ENCODE data around the gene MRC2. TPM values are rescaled to one million over a fixed set of nuclear protein-coding genes. Genes with fewer than 3 reads are reported as not detected.
"Not testable (repeated sequence)": the region's sequence is repeated elsewhere in the genome, so short reads cannot be mapped to it uniquely, and the experiment has no call there.

Gene MRC2
- total RNA-seq, 2 experiments from 2014 or later: 0.61 to 4.7 TPM

- DNase-seq; H3K27me3 Mint-ChIP-seq; H3K27ac Mint-ChIP-seq; H3K36me3 Mint-ChIP-seq; H3K9me3 Mint-ChIP-seq (ENCODE audit: low read depth); ATAC-seq; H3K4me1 Mint-ChIP-seq; H3K4me3 Mint-ChIP-seq: not testable (repeated sequence)
- CTCF ChIA-PET: interaction anchor here (2.3 kb wide), 1 partner anchor 19 kb away, joined by 8 read pairs; no protein-coding TSS in a partner anchor
Measured at GRCh38 chr17:62691589-62691915, 64.1 kb downstream of the MRC2 start.

DNA sequence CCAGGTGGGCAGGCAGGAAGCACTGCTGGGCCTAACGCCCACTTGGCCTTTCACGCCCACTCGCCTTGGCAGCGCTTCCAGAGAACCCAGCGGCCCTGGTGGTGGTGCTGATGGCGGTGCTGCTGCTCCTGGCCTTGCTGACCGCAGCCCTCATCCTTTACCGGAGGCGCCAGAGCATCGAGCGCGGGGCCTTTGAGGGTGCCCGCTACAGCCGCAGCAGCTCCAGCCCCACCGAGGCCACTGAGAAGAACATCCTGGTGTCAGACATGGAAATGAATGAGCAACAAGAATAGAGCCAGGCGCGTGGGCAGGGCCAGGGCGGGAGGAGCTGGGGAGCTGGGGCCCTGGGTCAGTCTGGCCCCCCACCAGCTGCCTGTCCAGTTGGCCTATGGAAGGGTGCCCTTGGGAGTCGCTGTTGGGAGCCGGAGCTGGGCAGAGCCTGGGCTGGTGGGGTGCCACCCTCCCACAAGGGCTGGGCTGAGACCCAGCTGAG is 64.7 kb downstream of the MRC2 start:
- H3K4me1 Mint-ChIP-seq: no peaks in the 10 kb centered on the region
- no peak overlapping the region for H3K27ac Mint-ChIP-seq
- CTCF ChIA-PET: interaction anchor here (2.3 kb wide), 1 partner anchor 20 kb away, joined by 8 read pairs; no protein-coding TSS in a partner anchor
- peaks cover 2% of the 10 kb centered on the region for H3K27me3 Mint-ChIP-seq
- H3K36me3 Mint-ChIP-seq: no peaks in the 10 kb centered on the region
- no peaks in the 10 kb centered on the region for H3K9me3 Mint-ChIP-seq (ENCODE audit: low read depth)
- no peak for DNase-seq
- ATAC-seq: no peak
- H3K4me3 Mint-ChIP-seq: no peak overlapping the region

DNA sequence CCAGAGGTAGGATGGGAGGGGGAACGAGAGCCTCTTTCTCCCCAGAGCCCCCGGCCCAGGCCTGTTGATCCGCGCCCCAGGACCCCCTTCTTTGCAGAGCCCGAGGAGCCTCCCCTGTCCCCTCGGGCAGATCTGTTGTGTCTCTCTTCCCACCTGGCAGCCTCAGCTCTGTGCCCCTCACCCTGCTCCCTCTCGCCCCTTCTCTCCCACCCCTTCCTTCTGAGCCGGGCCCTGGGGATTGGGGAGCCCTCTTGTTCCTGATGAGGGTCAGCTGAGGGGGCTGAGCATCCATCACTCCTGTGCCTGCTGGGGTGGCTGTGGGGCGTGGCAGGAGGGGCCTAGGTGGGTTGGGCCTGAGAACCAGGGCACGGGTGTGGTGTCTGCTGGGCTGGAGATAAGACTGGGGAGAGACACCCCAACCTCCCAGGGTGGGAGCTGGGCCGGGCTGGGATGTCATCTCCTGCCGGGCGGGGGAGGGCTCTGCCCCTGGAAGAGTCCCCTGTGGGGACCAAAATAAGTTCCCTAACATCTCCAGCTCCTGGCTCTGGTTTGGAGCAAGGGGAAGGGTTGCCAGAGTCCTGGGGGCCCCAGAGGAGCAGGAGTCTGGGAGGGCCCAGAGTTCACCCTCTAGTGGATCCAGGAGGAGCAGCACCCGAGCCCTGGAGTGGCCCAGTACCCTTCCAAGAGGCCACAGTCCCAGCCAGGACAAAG is 65.4 kb downstream of the MRC2 start:
- Mint-ChIP-seq H3K36me3 (no peaks in the 10 kb centered on the region), H3K4me1 (no peaks in the 10 kb centered on the region), H3K9me3 (ENCODE audit: low read depth) (no peaks in the 10 kb centered on the region), H3K4me3 (no peak overlapping the region), H3K27ac (no peak overlapping the region), H3K27me3 (peaks cover 2% of the 10 kb centered on the region)
- ATAC-seq (no peak), DNase-seq (no peak)
- CTCF ChIA-PET: interaction anchor here (2.3 kb wide), 1 partner anchor 21 kb away, joined by 8 read pairs; no protein-coding TSS in a partner anchor

DNA sequence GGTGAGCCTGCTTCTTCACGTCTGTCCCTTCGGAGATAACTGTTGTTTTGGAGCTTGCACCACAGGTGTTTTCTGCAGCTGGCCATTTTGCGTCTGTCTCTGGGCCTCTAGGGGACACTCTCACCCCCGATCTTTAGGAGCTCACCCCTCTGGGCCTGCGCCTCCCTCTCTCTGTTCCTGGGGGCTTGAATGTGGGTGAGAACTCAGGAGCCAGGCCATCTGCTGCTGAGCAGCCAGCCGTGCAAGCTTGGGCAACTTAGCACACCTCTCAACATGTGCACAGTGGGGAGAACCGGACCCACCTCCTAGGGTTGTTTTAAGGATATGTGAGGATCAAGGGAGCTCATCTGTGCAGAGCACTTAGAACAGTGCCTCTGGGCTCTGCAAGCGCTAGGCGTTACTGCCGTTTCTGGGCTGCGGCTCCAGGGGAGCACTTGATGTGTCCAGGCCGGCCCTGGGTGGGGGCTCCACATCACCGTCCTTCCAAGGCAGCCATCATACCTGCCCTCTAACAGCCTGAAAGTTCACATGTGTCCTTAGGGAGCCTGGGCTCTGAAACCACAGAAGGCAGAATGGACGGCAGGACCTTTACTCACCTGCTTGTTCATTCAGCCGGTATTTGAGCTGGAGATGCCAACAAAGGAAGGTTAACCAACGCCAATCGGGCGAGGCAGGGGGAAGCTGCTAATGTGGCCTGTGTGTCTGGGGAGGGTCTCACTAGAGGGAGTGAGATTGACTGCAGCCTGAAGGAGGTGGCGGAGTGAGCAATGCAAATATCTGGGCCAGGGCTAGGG is 66.3 kb downstream of the MRC2 start:
- no peak overlapping the region for H3K4me3 Mint-ChIP-seq
- H3K27ac Mint-ChIP-seq: no peak overlapping the region
- H3K27me3 Mint-ChIP-seq: peaks cover 2% of the 10 kb centered on the region
- no peaks in the 10 kb centered on the region for H3K9me3 Mint-ChIP-seq (ENCODE audit: low read depth)
- H3K4me1 Mint-ChIP-seq: no peaks in the 10 kb centered on the region
- ATAC-seq (no peak), DNase-seq (no peak)
- CTCF ChIA-PET: interaction anchor here (2.3 kb wide), 1 partner anchor 22 kb away, joined by 8 read pairs; no protein-coding TSS in a partner anchor
- no peaks in the 10 kb centered on the region for H3K36me3 Mint-ChIP-seq

GRCh38 chr17:62695093-62695738 is 67.7 kb downstream of the MRC2 start:
- H3K4me3 Mint-ChIP-seq; CTCF ChIA-PET; H3K27ac Mint-ChIP-seq; H3K4me1 Mint-ChIP-seq; H3K36me3 Mint-ChIP-seq; ATAC-seq; H3K9me3 Mint-ChIP-seq (ENCODE audit: low read depth); H3K27me3 Mint-ChIP-seq; DNase-seq: not testable (repeated sequence)

- no peaks in the 10 kb centered on the region for H3K9me3 Mint-ChIP-seq (ENCODE audit: low read depth)
- CTCF ChIA-PET: no interaction called here
- DNase-seq (no peak), ATAC-seq (no peak)
- H3K27ac Mint-ChIP-seq: no peak overlapping the region
- no peak overlapping the region for H3K4me3 Mint-ChIP-seq
- no peaks in the 10 kb centered on the region for H3K4me1 Mint-ChIP-seq
- no peaks in the 10 kb centered on the region for H3K36me3 Mint-ChIP-seq
- H3K27me3 Mint-ChIP-seq: peaks cover 4% of the 10 kb centered on the region
Measured at GRCh38 chr17:62696256-62696655, 68.8 kb downstream of the MRC2 start.

GRCh38 chr17:62696726-62697490 is 69.4 kb downstream of the MRC2 start:
- Mint-ChIP-seq H3K4me1 (no peaks in the 10 kb centered on the region), H3K4me3 (no peak overlapping the region), H3K36me3 (no peaks in the 10 kb centered on the region), H3K9me3 (ENCODE audit: low read depth) (no peaks in the 10 kb centered on the region), H3K27me3 (peaks cover 4% of the 10 kb centered on the region), H3K27ac (no peak overlapping the region)
- DNase-seq (no peak), ATAC-seq (no peak)
- CTCF ChIA-PET: no interaction called here

DNA sequence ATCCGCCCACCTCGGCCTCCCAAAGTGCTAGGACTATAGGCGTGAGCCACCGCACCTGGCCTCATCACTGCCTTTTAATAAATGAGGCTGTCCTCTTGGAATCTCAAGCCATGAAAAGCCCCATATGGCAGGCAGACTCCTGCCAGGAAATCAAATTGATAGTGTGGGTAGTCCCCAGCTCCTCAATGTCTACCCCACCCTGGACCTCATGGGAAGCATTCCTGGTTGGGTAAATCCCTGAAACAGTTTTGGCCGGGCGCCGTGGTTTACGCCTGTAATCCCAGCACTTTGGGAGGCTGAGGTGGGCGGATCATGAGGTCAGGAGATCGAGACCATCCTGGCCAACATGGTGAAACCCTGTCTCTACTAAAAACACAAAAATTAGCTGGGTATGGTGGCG is 71.0 kb downstream of the MRC2 start:
- CTCF ChIA-PET: interaction anchor here (0.7 kb wide), 1 partner anchor 1455 kb away, joined by 3 read pairs; no protein-coding TSS in a partner anchor
- not testable (repeated sequence) for H3K36me3 Mint-ChIP-seq; H3K27me3 Mint-ChIP-seq; H3K9me3 Mint-ChIP-seq (ENCODE audit: low read depth); H3K27ac Mint-ChIP-seq; H3K4me1 Mint-ChIP-seq; H3K4me3 Mint-ChIP-seq; ATAC-seq; DNase-seq

- H3K4me3 Mint-ChIP-seq: no peak overlapping the region
- no peak for DNase-seq
- no peaks in the 10 kb centered on the region for H3K36me3 Mint-ChIP-seq
- H3K27ac Mint-ChIP-seq: no peak overlapping the region
- CTCF ChIA-PET: interaction anchor here (2.0 kb wide), 1 partner anchor 706 kb away, joined by 5 read pairs; no protein-coding TSS in a partner anchor
- no peak for ATAC-seq
- no peaks in the 10 kb centered on the region for H3K9me3 Mint-ChIP-seq (ENCODE audit: low read depth)
- peaks cover 26% of the 10 kb centered on the region for H3K27me3 Mint-ChIP-seq
- peaks cover 6% of the 10 kb centered on the region for H3K4me1 Mint-ChIP-seq
Measured at GRCh38 chr17:62700964-62701705, 73.7 kb downstream of the MRC2 start.

GRCh38 chr17:62701706-62702085 is 74.2 kb downstream of the MRC2 start:
- Mint-ChIP-seq H3K36me3 (no peaks in the 10 kb centered on the region), H3K27me3 (peaks cover 30% of the 10 kb centered on the region), H3K4me3 (no peak overlapping the region), H3K9me3 (ENCODE audit: low read depth) (no peaks in the 10 kb centered on the region), H3K27ac (no peak overlapping the region), H3K4me1 (peaks cover 6% of the 10 kb centered on the region)
- DNase-seq (no peak), ATAC-seq (no peak)
- CTCF ChIA-PET: interaction anchor here (2.0 kb wide), 1 partner anchor 705 kb away, joined by 5 read pairs; no protein-coding TSS in a partner anchor

GRCh38 chr17:62702746-62703260 is 75.3 kb downstream of the MRC2 start:
- Mint-ChIP-seq H3K27me3 (peaks cover 37% of the 10 kb centered on the region), H3K4me1 (peaks cover 6% of the 10 kb centered on the region), H3K4me3 (no peak overlapping the region), H3K36me3 (no peaks in the 10 kb centered on the region), H3K9me3 (ENCODE audit: low read depth) (peaks cover 2% of the 10 kb centered on the region), H3K27ac (no peak overlapping the region)
- CTCF ChIA-PET: interaction anchor here (0.9 to 1.0 kb wide), 2 partner anchors 21 to 704 kb away, joined by 3 read pairs; no protein-coding TSS in a partner anchor
- DNase-seq (no peak), ATAC-seq (no peak)

DNA sequence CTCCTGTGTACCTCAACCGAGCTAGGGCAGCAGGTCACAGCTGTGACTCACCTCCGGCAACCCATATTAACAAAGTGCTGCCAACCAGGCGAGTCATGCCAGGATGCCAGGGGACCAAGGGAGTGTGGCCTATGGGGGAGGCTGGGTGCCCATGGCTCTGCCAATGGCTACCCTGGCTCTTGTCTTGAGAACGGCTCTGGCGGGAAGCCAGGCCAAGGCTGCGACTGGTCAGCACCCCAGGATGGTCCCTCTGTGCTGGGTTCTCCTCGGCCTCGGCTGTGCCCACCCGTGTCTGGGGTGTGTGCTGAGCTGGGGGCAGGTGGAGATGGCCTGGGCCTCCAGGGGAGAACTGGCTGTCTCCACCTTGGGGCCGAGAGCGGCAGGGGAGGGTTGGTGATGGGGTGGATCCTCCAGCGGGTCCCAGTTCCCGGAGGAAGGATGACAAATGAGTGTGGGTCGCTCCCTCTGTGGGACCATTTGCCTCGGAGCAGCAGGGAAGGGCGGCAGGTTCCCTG is 75.8 kb downstream of the MRC2 start:
- peaks cover 6% of the 10 kb centered on the region for H3K4me1 Mint-ChIP-seq
- peaks cover 2% of the 10 kb centered on the region for H3K9me3 Mint-ChIP-seq (ENCODE audit: low read depth)
- H3K4me3 Mint-ChIP-seq: no peak overlapping the region
- no peaks in the 10 kb centered on the region for H3K36me3 Mint-ChIP-seq
- peaks cover 37% of the 10 kb centered on the region for H3K27me3 Mint-ChIP-seq
- no peak overlapping the region for H3K27ac Mint-ChIP-seq
- CTCF ChIA-PET: interaction anchor here (0.9 to 1.0 kb wide), 2 partner anchors 21 to 703 kb away, joined by 3 read pairs; no protein-coding TSS in a partner anchor
- peak; percentile 8 for ATAC-seq
- DNase-seq: no peak
